OCI-LY1 (cell line): Measurements from ENCODE around the gene RPGRIP1.

Experiments used
- EZH2 ChIP-seq: fragments of 200-600 bp; sonication (generic), shearing (Covaris generic); IDR thresholded peaks from 2 replicates; pipeline ENCODE4 v1.8.0; 2017; ENCODE audit warnings: borderline replicate concordance, mixed run types, mild to moderate bottlenecking, antibody characterized with exemption, low read length, moderate library complexity, mixed read lengths
- TF ChIP-seq, protein P1 (sequence below): fragments of 200-600 bp; sonication (generic), shearing (Covaris generic); IDR thresholded peaks from 2 replicates; pipeline ENCODE4 v1.5.1; 2017; ENCODE audit warnings: mild to moderate bottlenecking, antibody characterized with exemption, low read length, moderate library complexity, mixed read lengths

- TF ChIP-seq, protein P1, sequence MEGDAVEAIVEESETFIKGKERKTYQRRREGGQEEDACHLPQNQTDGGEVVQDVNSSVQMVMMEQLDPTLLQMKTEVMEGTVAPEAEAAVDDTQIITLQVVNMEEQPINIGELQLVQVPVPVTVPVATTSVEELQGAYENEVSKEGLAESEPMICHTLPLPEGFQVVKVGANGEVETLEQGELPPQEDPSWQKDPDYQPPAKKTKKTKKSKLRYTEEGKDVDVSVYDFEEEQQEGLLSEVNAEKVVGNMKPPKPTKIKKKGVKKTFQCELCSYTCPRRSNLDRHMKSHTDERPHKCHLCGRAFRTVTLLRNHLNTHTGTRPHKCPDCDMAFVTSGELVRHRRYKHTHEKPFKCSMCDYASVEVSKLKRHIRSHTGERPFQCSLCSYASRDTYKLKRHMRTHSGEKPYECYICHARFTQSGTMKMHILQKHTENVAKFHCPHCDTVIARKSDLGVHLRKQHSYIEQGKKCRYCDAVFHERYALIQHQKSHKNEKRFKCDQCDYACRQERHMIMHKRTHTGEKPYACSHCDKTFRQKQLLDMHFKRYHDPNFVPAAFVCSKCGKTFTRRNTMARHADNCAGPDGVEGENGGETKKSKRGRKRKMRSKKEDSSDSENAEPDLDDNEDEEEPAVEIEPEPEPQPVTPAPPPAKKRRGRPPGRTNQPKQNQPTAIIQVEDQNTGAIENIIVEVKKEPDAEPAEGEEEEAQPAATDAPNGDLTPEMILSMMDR = no peak
- no peak for TF ChIP-seq EZH2
Observed at GRCh38 chr14:21320913-21321312, 41.0 kb downstream of the RPGRIP1 start.
